ENCODE results near the gene GRIA3. TPM values are rescaled to one million over a fixed set of nuclear protein-coding genes. Genes with fewer than 3 reads are reported as not detected.
A peak's percentile ranks its signal among the peaks of the same experiment; 100 is the strongest.

The GRIA3 gene
- polyA plus RNA-seq, 1 of the 3 experiments (the other 2 are of a cell fraction), result 0.15 TPM

GRCh38 chrX:123263270-123263669 is 79.2 kb downstream of the GRIA3 start:
- DNase-seq, result no peak
- Histone ChIP-seq H3F3A (replicated peaks; ENCODE audit: insufficient read depth) (no peaks in the 10 kb centered on the region), H4K20me1 (ENCODE audit: insufficient read depth) (no peaks in the 10 kb centered on the region), H3K4me3 (ENCODE audit: low read depth in 2 of 2, low read length in 1 of 2) (no peak overlapping the region), H3K9me3 (no peaks in the 10 kb centered on the region), H3K9ac (no peak overlapping the region), H3K4me2 (no peak overlapping the region), H3K36me3 (replicated peaks in 1 of 2; ENCODE audit: control insufficient read depth in 1 of 2, insufficient read depth in 2 of 2, low read length in 1 of 2) (no peaks in the 10 kb centered on the region), H3K27ac (ENCODE audit: low read depth in 2 of 2, low read length in 1 of 2) (peak overlapping the region in 1 of 2 experiments; percentile 28; a peak in 1 of 4 replicates), H3K4me1 (ENCODE audit: control insufficient read depth in 1 of 2, insufficient read depth in 2 of 2, low read depth in 1 of 2, low read length in 1 of 2) (peaks cover 0 to 5% of the 10 kb centered on the region in 2 experiments; a peak in 1 of 4 replicates), H2AFZ (ENCODE audit: low read depth) (no peak overlapping the region), H3K79me2 (ENCODE audit: insufficient read depth) (no peaks in the 10 kb centered on the region), H3K9me2 (no peaks in the 10 kb centered on the region), H3K27me3 (ENCODE audit: insufficient read depth) (no peaks in the 10 kb centered on the region)
- no peak for TF ChIP-seq NFIC (IDR thresholded peaks at IDR 0.05; ENCODE audit: borderline replicate concordance)
- TF ChIP-seq, protein P1, sequence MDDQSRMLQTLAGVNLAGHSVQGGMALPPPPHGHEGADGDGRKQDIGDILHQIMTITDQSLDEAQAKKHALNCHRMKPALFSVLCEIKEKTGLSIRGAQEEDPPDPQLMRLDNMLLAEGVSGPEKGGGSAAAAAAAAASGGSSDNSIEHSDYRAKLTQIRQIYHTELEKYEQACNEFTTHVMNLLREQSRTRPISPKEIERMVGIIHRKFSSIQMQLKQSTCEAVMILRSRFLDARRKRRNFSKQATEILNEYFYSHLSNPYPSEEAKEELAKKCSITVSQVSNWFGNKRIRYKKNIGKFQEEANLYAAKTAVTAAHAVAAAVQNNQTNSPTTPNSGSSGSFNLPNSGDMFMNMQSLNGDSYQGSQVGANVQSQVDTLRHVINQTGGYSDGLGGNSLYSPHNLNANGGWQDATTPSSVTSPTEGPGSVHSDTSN (IDR thresholded peaks at IDR 0.05), result no peak
- no peak for TF ChIP-seq GABPA (IDR thresholded peaks at IDR 0.05; ENCODE audit: low read depth)
- TF ChIP-seq RCOR1 (IDR thresholded peaks at IDR 0.05; ENCODE audit: low read length), result no peak
- TF ChIP-seq SMC3 (IDR thresholded peaks at IDR 0.05; ENCODE audit: low read depth, low read length), result no peak
- TF ChIP-seq TEAD4 (IDR thresholded peaks at IDR 0.05; ENCODE audit: borderline replicate concordance, insufficient read depth), result no peak
- no peak for TF ChIP-seq JUND (IDR thresholded peaks at IDR 0.05)
- TF ChIP-seq RAD21 (IDR thresholded peaks at IDR 0.05; ENCODE audit: low read length), result no peak
- TF ChIP-seq RXRA (IDR thresholded peaks at IDR 0.05; ENCODE audit: borderline replicate concordance, low read depth), result no peak
- TF ChIP-seq TCF12 (IDR thresholded peaks at IDR 0.05), result no peak
- TF ChIP-seq, protein P2, sequence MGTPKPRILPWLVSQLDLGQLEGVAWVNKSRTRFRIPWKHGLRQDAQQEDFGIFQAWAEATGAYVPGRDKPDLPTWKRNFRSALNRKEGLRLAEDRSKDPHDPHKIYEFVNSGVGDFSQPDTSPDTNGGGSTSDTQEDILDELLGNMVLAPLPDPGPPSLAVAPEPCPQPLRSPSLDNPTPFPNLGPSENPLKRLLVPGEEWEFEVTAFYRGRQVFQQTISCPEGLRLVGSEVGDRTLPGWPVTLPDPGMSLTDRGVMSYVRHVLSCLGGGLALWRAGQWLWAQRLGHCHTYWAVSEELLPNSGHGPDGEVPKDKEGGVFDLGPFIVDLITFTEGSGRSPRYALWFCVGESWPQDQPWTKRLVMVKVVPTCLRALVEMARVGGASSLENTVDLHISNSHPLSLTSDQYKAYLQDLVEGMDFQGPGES (IDR thresholded peaks at IDR 0.05; ENCODE audit: low read depth, low read length), result no peak
- TF ChIP-seq, protein P3, sequence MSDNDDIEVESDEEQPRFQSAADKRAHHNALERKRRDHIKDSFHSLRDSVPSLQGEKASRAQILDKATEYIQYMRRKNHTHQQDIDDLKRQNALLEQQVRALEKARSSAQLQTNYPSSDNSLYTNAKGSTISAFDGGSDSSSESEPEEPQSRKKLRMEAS (IDR thresholded peaks at IDR 0.05; ENCODE audit: low read depth), result no peak
- TF ChIP-seq GATA2 (CRISPR knock-in tag; IDR thresholded peaks at IDR 0.05), result no peak
- no peak for TF ChIP-seq EP300 (IDR thresholded peaks at IDR 0.05; ENCODE audit: borderline replicate concordance in 1 of 2, low read depth in 1 of 2, low read length in 1 of 2)
- TF ChIP-seq FOXJ3 (CRISPR knock-in tag; IDR thresholded peaks at IDR 0.05), result no peak
- TF ChIP-seq TAF1 (IDR thresholded peaks at IDR 0.05; ENCODE audit: borderline replicate concordance, low read depth, low read length), result no peak
- ChIA-PET CTCF (no interaction called here), POLR2A (no interaction called here)
- WGBS (ENCODE audit: low lambda C conversion rate), result 15% methylated on average over 8 of the region's 8 CpGs

- no peak for TF ChIP-seq FOSL2 (IDR thresholded peaks at IDR 0.05; ENCODE audit: borderline replicate concordance, low read depth)
- TF ChIP-seq TEAD4 (IDR thresholded peaks at IDR 0.05; ENCODE audit: borderline replicate concordance, insufficient read depth), result no peak
- no peak for TF ChIP-seq ELF1 (IDR thresholded peaks at IDR 0.05)
- TF ChIP-seq, protein P1 (IDR thresholded peaks at IDR 0.05), result no peak
- no peak for TF ChIP-seq EZH2phosphoT487 (IDR thresholded peaks at IDR 0.05; ENCODE audit: borderline replicate concordance, low read depth)
- TF ChIP-seq SMC3 (IDR thresholded peaks at IDR 0.05; ENCODE audit: low read depth, low read length), result no peak
- DNase-seq, result peak; percentile 6
- 0% methylated on average over 1 of the region's 1 CpG for WGBS (ENCODE audit: low lambda C conversion rate)
Measured at GRCh38 chrX:123263747-123264146, 79.7 kb downstream of the GRIA3 start.

More at GRCh38 chrX:123263747-123264146, 79.7 kb downstream of the GRIA3 start:
- H4K20me1 ChIP-seq (ENCODE audit: insufficient read depth), result no peaks in the 10 kb centered on the region
- H3K79me2 ChIP-seq (ENCODE audit: insufficient read depth), result no peaks in the 10 kb centered on the region
- no peak overlapping the region for H2AFZ ChIP-seq (ENCODE audit: low read depth)
- no peak overlapping the region for H3K4me3 ChIP-seq (ENCODE audit: low read depth in 2 of 2, low read length in 1 of 2)
- H3K9me2 ChIP-seq, result no peaks in the 10 kb centered on the region
- ChIA-PET POLR2A (no interaction called here), CTCF (no interaction called here)
- no peaks in the 10 kb centered on the region for H3K36me3 ChIP-seq (replicated peaks in 1 of 2; ENCODE audit: control insufficient read depth in 1 of 2, insufficient read depth in 2 of 2, low read length in 1 of 2)
- H3K9ac ChIP-seq, result no peak overlapping the region
- no peaks in the 10 kb centered on the region for H3K27me3 ChIP-seq (ENCODE audit: insufficient read depth)
- no peaks in the 10 kb centered on the region for H3K9me3 ChIP-seq
- H3K4me2 ChIP-seq, result no peak overlapping the region
- H3K4me1 ChIP-seq (ENCODE audit: control insufficient read depth in 1 of 2, insufficient read depth in 2 of 2, low read depth in 1 of 2, low read length in 1 of 2), result peaks cover 0 to 5% of the 10 kb centered on the region in 2 experiments; a peak in 1 of 4 replicates
- H3F3A ChIP-seq (replicated peaks; ENCODE audit: insufficient read depth), result no peaks in the 10 kb centered on the region
- peak overlapping the region in 1 of 2 experiments; percentile 28; a peak in 1 of 4 replicates for H3K27ac ChIP-seq (ENCODE audit: low read depth in 2 of 2, low read length in 1 of 2)
